OCI-LY7 (cell line): Measurements from ENCODE around the gene STX16. TPM values are rescaled to one million over a fixed set of nuclear protein-coding genes. Genes with fewer than 3 reads are reported as not detected.
"Not testable (repeated sequence)": the region's sequence is repeated elsewhere in the genome, so short reads cannot be mapped to it uniquely, and the experiment has no call there.

Experiments used
- BruUV-seq: library from RNA; stranded (reverse); fragments of 400-500 nt; replicated peaks from 2 replicates; lab custom pipeline; 2021; lab: Mats Ljungman, UMichigan
- CTCF ChIA-PET: fragments of 300-600 bp; sonication (Branson Sonifier 250); formaldehyde crosslinking; loops from one replicate; lab custom pipeline; 2022; ENCODE audit warnings: antibody characterized with exemption; ENCODE audit not compliant: unreplicated experiment; lab: Charles Lee
- POLR2A ChIA-PET: fragments of 300-600 bp; sonication (Branson Sonifier 250); formaldehyde crosslinking; loops from one replicate; lab custom pipeline; 2022; ENCODE audit warnings: antibody characterized with exemption; lab: Charles Lee
- DNase-seq: peaks from one replicate; pipeline ENCODE4 v3.0.0-alpha.2; 2015; ENCODE audit warnings: low spot score
- H2AFZ ChIP-seq: fragments of 200-600 bp; sonication (generic), shearing (Covaris generic); 2 replicates; pipeline ENCODE4 v1.6.1; 2014; ENCODE audit warnings: mild to moderate bottlenecking, antibody characterized with exemption, low read length, moderate library complexity
- H3K27ac ChIP-seq: fragments of 200-600 bp; sonication (generic); 2 replicates; pipeline ENCODE4 v1.5.1; 2014; ENCODE audit warnings: mixed run types, low read depth, mild to moderate bottlenecking, moderate library complexity, low read length, inconsistent platforms; ENCODE audit not compliant: poor library complexity, severe bottlenecking
- H3K36me3 ChIP-seq: fragments of 200-600 bp; sonication (generic); 2 replicates; pipeline ENCODE4 v1.6.1; 2014; ENCODE audit warnings: mild to moderate bottlenecking, antibody characterized with exemption, low read length, moderate library complexity, mixed read lengths; ENCODE audit not compliant: insufficient read depth
- H3K4me1 ChIP-seq: fragments of 200-600 bp; sonication (generic); 2 replicates; pipeline ENCODE4 v1.5.1; 2014; ENCODE audit warnings: mild to moderate bottlenecking, low read length; ENCODE audit not compliant: insufficient read depth, poor library complexity, severe bottlenecking
- H3K4me2 ChIP-seq: fragments of 200-600 bp; sonication (generic); 2 replicates; pipeline ENCODE4 v1.6.1; 2014; ENCODE audit warnings: mild to moderate bottlenecking, low read length
- H3K4me3 ChIP-seq: fragments of 200-600 bp; sonication (generic); 2 replicates; pipeline ENCODE4 v1.5.1; 2014; ENCODE audit warnings: mild to moderate bottlenecking, low read depth, low read length; ENCODE audit not compliant: poor library complexity, severe bottlenecking
- H3K79me2 ChIP-seq: fragments of 200-600 bp; sonication (generic); 2 replicates; pipeline ENCODE4 v1.6.1; 2016; ENCODE audit warnings: low read depth, mild to moderate bottlenecking, low read length, moderate library complexity, mixed read lengths; ENCODE audit not compliant: insufficient read depth
- H3K9me2 ChIP-seq: fragments of 200-600 bp; sonication (generic); 2 replicates; pipeline ENCODE4 v1.6.1; 2016; ENCODE audit warnings: mild to moderate bottlenecking, low read length, mixed read lengths; ENCODE audit not compliant: insufficient read depth
- H3K9me3 ChIP-seq: fragments of 200-600 bp; sonication (generic); 2 replicates; pipeline ENCODE4 v1.6.1; 2014; ENCODE audit warnings: mild to moderate bottlenecking, mixed run types, low read length, mixed read lengths
- H4K20me1 ChIP-seq: fragments of 200-600 bp; sonication (generic); 2 replicates; pipeline ENCODE4 v1.6.1; 2014; ENCODE audit warnings: mild to moderate bottlenecking, antibody characterized with exemption, low read length, moderate library complexity, mixed read lengths; ENCODE audit not compliant: insufficient read depth
- EZH2phosphoT487 ChIP-seq: fragments of 200-600 bp; sonication (generic); IDR thresholded peaks from 2 replicates; pipeline ENCODE4 v1.6.1; 2018; ENCODE audit warnings: low read depth, borderline replicate concordance, mild to moderate bottlenecking, mixed run types, antibody characterized with exemption, low read length, moderate library complexity, mixed read lengths
- intact Hi-C: fragments of 100-400 bp; cut with micrococcal nuclease; formaldehyde crosslinking; loops from one replicate; pipeline ENCODE4 v1.10.0; 2022; ENCODE audit not compliant: unreplicated experiment
- total RNA-seq, 2 experiments: library from RNA; depleted of rRNA in 1 of 2; stranded (reverse); fragments of >200 nt in 1 of 2; shearing (Covaris generic) in 1 of 2; gene quantifications; 2 replicates each; pipeline ENCODE4 v1.2.3, GENCODE V29; 2014 to 2022
- TF ChIP-seq, protein P1 (sequence below): fragments of 200-600 bp; sonication (generic); conservative IDR thresholded peaks from 2 replicates; pipeline ENCODE4 v1.5.1; 2014; ENCODE audit warnings: mild to moderate bottlenecking, antibody characterized with exemption, low read length, moderate library complexity, mixed read lengths

The STX16 gene
- total RNA-seq, 2 experiments from 2014 or later = 48.2 to 89.5 TPM

DNA sequence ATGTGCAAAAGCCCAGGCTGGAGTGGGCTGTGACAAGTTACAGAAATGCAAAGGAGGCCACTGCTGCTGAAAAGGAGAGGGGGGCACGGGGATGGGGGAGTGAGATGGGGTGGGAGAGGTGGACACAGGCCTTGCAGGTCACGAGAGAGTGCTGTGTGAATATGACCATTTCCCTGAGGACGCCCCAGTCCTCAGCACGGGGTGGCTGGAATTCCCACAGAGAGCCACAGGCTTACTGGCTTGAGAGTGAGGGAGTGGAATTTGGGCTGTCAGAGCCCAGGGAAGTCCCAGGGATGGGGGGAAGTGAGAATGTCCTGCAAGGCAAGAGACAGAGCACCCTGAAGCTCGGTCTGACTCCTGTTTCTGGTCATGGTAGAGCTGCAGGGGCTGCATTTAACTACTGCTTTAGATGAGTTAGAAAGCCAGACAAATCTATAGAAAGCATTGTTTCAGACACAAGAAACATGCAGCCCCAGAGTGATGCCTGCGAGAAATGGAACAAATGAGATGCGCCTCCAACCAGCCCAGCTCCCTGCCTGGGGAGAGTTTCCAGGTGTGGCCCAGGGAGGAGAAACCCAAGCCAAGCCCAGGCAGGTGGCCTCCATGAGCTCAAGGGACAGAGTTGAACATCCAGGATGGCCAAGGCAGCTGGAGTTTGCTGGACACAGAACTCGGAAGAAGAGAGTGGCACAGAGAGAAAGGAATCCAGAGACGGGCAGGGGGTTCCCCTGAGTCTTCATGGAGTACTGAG, 72.0 kb downstream of the STX16 start:
- DNase-seq = no peak
- ChIA-PET POLR2A (no interaction called here), CTCF (no interaction called here)
- H3K36me3 ChIP-seq = no peaks in the 10 kb centered on the region
- H3K9me3 ChIP-seq = no peaks in the 10 kb centered on the region
- TF ChIP-seq, protein P1, sequence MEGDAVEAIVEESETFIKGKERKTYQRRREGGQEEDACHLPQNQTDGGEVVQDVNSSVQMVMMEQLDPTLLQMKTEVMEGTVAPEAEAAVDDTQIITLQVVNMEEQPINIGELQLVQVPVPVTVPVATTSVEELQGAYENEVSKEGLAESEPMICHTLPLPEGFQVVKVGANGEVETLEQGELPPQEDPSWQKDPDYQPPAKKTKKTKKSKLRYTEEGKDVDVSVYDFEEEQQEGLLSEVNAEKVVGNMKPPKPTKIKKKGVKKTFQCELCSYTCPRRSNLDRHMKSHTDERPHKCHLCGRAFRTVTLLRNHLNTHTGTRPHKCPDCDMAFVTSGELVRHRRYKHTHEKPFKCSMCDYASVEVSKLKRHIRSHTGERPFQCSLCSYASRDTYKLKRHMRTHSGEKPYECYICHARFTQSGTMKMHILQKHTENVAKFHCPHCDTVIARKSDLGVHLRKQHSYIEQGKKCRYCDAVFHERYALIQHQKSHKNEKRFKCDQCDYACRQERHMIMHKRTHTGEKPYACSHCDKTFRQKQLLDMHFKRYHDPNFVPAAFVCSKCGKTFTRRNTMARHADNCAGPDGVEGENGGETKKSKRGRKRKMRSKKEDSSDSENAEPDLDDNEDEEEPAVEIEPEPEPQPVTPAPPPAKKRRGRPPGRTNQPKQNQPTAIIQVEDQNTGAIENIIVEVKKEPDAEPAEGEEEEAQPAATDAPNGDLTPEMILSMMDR = no peak
- TF ChIP-seq EZH2phosphoT487 = no peak
- H3K4me1 ChIP-seq = no peaks in the 10 kb centered on the region
- BruUV-seq = no TSS peak
- no peak overlapping the region for H3K27ac ChIP-seq
- intact Hi-C loops = no loop called here
- H3K9me2 ChIP-seq = no peaks in the 10 kb centered on the region
- H3K4me2 ChIP-seq = no peak overlapping the region
- no peaks in the 10 kb centered on the region for H4K20me1 ChIP-seq
- no peak overlapping the region for H3K4me3 ChIP-seq
- H3K79me2 ChIP-seq = no peaks in the 10 kb centered on the region
- no peak overlapping the region for H2AFZ ChIP-seq

DNA sequence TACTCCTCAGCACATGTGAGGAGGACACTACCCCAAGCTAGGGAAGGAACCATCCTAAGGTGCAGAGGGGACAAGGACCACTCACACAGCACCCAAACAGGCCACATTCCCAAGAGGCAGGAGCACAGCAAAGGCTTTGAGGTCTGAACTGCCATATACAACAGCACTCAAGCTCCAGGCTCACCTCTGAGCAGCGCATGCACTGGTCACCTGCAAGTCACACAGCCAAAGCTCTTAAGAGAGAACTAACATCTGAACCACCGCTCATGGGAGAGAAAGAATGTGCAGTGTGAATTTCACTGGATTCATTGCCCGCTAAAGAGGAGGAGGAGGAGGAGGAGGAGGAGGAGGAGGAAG, 72.5 kb downstream of the STX16 start:
- no TSS peak for BruUV-seq
- no peak overlapping the region for H3K4me2 ChIP-seq
- no peaks in the 10 kb centered on the region for H3K4me1 ChIP-seq
- H3K4me3 ChIP-seq = no peak overlapping the region
- DNase-seq = no peak
- H3K27ac ChIP-seq = no peak overlapping the region
- H3K9me3 ChIP-seq = no peaks in the 10 kb centered on the region
- H2AFZ ChIP-seq = no peak overlapping the region
- H3K36me3 ChIP-seq = no peaks in the 10 kb centered on the region
- TF ChIP-seq, protein P1 = no peak
- TF ChIP-seq EZH2phosphoT487 = no peak
- H3K9me2 ChIP-seq = no peaks in the 10 kb centered on the region
- ChIA-PET POLR2A (no interaction called here), CTCF (no interaction called here)
- no peaks in the 10 kb centered on the region for H3K79me2 ChIP-seq
- no peaks in the 10 kb centered on the region for H4K20me1 ChIP-seq
- intact Hi-C loops = no loop called here

DNA sequence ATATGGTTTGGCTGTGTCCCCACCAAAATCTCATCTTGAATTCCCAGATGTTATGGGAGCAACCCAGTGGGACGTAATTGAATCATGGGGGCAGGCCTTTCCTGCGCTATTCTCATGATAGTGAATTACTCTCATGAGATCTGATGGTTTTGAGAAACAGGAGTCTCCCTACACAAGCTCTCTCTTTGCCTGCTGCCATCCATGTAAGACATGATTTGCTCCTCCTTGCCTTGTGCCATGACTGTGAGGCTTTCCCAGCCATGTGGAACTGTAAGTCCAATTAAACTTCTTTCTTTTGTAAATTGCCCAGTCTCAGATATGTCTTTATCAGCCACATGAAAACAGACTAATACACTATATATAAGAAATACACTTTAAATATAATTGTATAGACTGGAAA, 75.1 kb downstream of the STX16 start:
- BruUV-seq, POLR2A ChIA-PET: not testable (repeated sequence)

More for the DNA sequence above, 75.1 kb downstream of the STX16 start:
- H3K27ac ChIP-seq, H2AFZ ChIP-seq, H3K9me2 ChIP-seq, H3K36me3 ChIP-seq, H3K4me1 ChIP-seq, CTCF ChIA-PET, H3K4me3 ChIP-seq, H4K20me1 ChIP-seq, H3K9me3 ChIP-seq, DNase-seq, intact Hi-C loops, H3K79me2 ChIP-seq, H3K4me2 ChIP-seq: not testable (repeated sequence)

Other genes with a start within 250 kb of the STX16 start
- gene APCDD1L, start 135.9 kb upstream of the STX16 start, total RNA-seq (2014; rRNA removed; shearing (Covaris generic)) = not detected in 2 replicates
- gene APCDD1L, start 135.9 kb upstream of the STX16 start, total RNA-seq (2022) = not detected in 2 replicates
- 3.4 and 4.7 TPM in 2 replicates for gene NPEPL1, start 41.5 kb downstream of the STX16 start, total RNA-seq (2014; rRNA removed; shearing (Covaris generic))
- gene NPEPL1, start 41.5 kb downstream of the STX16 start, total RNA-seq (2022) = 9.6 and 11.5 TPM in 2 replicates
- gene GNAS-AS1, start 199.6 kb downstream of the STX16 start, total RNA-seq (2014; rRNA removed; shearing (Covaris generic)) = 6.5 and 7.7 TPM in 2 replicates
- 11.6 and 11.7 TPM in 2 replicates for gene GNAS-AS1, start 199.6 kb downstream of the STX16 start, total RNA-seq (2022)
- gene GNAS, start 201.4 kb downstream of the STX16 start, total RNA-seq (2014; rRNA removed; shearing (Covaris generic)) = 546 and 638 TPM in 2 replicates
- 913 and 950 TPM in 2 replicates for gene GNAS, start 201.4 kb downstream of the STX16 start, total RNA-seq (2022)